ENCODE measurements around the gene SH3RF1.
"Not testable (repeated sequence)": the region's sequence is repeated elsewhere in the genome, so short reads cannot be mapped to it uniquely, and the experiment has no call there.

The SH3RF1 gene

DNA sequence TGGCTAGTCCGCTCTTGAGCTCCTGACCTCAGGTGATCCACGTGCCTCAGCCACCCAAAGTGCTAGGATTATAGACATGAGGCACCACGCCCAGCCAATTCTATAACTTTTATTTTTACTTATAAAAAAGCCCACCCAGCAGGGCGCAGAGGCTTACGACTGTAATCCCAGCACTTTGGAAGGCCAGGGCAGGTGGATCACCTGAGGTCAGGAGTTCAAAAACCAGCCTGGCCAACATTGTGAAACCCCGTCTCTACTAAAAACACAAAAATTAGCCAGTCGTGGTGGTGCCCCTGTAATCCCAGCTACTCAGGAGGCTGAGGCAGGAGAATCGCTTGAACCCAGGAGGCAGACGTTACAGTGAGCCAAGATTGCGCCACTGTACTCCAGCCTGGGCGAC is 73.5 kb downstream of the SH3RF1 start:
- DNase-seq: not testable (repeated sequence)

GRCh38 chr4:169195032-169195431 is 75.7 kb downstream of the SH3RF1 start:
- DNase-seq: no peak

GRCh38 chr4:169189968-169190367 is 80.8 kb downstream of the SH3RF1 start:
- DNase-seq: not testable (repeated sequence)

DNA sequence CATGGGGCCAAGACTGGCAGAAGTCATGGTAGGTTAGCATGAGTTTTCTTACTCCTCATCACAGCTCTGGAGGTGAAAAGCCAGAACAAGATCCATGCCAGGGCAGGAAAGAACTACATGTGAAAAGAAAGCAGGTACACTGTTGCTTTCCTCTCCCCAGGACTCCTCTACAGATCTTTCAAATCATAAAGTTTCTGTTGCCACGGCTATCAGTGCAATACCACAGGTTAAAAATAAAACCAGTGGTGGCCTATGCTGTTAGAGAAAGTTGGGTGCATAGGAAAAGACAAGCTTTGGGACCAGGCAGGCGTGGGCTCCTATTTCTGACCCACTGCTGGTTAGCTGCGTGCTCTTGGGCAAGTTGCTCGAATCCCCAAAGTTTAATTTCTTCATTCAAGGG is 81.4 kb downstream of the SH3RF1 start:
- no peak for DNase-seq

DNA sequence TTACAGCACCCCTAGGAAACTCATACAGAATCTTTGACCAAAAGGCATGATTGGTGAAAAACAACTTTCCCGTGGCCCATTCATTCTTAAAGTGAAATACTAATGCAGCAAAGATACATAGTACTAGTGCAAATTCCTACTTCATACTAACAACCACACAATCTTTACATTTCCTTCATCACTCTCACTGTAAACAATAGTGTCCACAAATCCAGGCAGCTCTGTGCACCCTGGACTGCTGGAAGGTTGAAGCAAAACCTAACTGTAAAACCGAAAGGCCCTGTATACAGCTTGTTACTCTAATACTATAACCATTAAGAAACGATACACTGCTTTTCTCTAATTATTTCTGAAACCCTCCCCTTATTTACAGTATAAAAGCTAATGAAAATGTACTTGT is 82.6 kb downstream of the SH3RF1 start:
- no peak for DNase-seq

- DNase-seq: no peak
Observed at GRCh38 chr4:169185133-169185956, 85.4 kb downstream of the SH3RF1 start.

GRCh38 chr4:169184686-169185085 is 86.1 kb downstream of the SH3RF1 start:
- no peak for DNase-seq

- DNase-seq: no peak
Observed at GRCh38 chr4:169184236-169184635, 86.5 kb downstream of the SH3RF1 start.

DNA sequence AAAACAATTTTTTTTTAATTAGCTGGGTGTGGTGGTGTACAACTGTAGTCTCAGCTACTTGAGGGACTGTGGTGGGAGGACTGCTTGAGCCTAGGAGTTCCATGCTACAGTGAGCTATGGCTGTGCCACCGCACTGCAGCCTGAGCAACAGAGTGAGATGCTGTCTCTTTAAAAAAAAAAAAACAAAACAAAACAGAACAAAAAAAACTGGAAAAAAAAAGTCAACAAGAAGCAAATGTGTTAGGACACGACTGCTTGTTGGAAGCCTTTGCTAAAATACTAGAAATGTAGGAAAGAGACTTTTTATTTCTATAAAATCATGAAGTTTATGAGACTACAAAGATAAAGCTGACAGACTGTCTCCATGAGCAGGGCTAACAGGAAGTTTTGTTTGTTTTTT is 87.2 kb downstream of the SH3RF1 start:
- no peak for DNase-seq

DNA sequence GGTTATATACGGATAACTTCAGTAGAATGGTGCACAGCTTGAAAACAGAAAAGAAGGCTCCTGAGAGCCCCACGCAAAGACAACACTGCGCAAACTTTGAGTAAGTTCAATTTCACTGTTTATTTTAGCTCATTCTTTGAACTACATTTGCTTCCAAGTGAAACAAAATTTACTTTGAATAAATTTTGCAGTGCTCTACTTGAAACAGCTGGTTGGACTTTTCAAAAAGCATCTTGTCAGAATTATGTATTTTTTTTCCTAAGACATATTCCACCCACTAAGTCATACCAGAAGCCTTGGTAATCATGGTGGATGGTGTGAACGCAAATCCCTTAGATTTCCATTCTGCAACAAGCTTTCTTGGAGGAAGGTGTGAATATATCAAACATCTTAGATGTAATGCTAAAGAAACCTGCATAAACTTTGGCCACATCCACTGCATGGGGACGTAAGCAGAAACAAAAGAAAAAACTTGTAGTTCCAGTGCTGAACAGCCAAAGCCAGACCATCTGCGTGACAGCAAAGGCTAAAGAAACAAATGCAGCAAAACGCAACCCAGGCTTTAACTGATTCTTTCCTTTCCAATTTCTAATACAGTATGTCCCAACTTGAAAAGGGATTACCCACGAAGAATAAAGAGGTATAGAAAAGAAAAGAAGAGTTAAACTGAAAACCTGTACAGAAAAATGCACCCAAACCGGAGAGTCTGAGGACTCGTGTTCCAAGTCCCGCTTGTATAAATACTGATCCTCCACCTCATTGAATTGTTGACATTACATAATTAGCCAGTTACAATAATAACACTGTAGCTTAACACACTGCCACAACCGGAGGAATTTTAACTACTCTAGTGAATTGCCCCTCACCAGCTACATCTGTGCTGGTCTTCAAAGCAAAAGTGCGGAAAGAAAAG is 90.9 kb downstream of the SH3RF1 start:
- no peak for DNase-seq

DNA sequence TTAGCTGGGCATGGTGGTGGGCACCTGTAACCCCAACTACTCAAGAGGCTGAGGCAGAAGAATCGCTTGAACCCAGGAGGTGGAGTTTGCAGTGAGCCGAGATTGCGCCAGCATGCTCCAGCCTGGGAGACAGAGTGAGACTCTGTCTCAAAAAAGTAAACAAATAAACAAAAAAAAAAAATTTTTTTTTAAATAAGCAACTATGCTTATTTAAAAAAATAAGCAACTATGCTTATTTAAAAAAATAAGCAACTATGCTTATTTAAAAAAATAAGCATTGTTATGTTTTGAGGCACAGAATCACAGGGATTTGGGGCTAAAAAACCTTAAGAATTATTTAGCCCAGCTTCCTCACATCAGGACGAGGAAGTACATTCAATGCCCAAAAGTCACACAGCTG is 92.7 kb downstream of the SH3RF1 start:
- DNase-seq: not testable (repeated sequence)

DNA sequence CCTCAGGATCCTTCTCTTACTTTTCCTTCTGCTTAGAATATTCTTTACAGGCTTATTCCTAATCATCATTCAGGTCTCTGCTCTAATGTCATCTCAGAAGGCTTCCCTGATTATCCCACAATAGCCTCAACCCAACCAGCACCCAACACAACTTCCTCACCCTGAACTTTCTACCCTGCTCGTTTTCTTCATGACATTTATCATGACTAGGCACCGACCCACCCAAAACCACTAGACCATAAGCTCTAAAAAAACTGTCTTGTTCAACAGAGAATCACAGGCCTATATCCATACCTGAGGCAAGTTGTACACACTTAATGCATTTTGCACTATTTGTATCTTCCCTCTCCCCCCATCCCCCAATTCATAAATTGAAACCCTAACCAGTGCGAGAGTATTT is 95.3 kb downstream of the SH3RF1 start:
- no peak for DNase-seq

- DNase-seq: no peak
Observed at GRCh38 chr4:169175035-169175434, 95.7 kb downstream of the SH3RF1 start.

GRCh38 chr4:169174247-169174646 is 96.5 kb downstream of the SH3RF1 start:
- no peak for DNase-seq

DNA sequence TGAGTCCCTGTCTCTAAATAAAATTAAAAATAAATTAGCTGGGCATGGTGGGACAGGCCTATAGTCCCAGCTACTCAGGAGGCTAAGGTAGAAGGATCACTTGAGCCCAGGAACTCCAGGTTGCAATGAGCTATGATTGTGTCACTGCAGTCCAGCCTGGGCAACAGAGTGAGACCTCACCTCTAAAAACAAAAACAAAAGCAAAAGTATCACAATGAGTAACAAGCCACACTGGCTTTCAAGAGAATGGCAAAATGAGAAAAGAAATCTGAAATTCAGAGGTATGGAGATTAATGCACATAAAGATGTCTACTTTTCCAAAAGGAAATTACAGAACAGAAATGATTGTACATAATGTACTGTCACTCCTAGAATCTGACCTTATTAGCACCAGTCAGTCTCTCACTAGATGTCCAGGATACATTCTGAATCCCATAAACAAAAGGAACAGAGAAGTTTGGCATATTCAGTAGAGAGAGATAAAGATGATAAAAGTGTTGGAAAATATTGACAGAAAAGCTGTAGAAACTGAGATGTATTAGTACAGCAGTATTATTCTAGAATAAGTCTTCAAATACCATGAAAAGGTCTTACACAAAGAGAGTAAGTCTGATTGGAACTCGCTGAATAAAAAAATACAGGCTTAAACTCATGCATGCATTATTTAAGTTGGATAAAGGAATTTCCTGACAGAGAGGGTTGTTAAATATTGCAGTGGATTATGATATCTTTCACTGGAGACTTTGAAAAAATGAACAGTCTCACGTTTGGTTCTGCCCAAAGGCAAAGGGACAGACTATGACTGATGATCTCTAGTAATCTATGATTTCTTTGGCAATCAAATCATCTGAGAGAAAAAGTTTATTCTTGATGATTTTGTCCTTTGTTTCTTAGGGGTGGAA is 102.5 kb downstream of the SH3RF1 start:
- no peak for DNase-seq

GRCh38 chr4:169164669-169165415 is 105.9 kb downstream of the SH3RF1 start:
- no peak for DNase-seq

DNA sequence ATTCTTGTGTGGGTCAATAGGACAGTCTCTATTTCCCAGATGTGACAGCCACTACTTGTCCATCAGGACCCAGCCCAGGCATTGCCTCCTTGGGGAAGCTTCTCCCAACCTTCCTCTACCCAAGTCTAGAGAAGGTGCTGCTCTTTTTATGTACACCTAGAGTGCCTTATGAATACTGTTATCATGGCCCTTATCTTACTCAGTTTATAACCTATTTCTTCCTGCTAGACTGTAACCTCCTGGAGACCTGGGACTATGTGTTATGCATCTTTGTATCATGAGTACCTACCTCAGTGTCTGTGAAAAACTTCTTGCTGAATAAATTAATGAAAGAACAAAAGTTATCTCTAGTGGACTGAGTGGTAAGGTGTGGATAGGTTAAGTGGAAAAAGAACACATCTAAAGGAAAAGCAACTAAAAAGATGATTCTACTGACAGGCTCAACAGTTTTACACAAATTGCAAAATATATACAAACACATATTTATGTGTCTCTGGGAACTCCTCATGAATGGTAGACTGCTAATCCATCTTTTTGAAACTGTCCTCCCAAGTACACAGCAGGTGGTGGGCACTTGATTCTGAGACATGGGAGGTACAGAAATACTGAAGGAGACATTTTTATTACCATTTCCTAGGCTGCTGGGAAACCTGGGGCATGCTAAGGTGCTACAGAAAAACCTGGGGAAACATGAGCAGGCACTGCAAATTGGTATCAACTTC is 106.6 kb downstream of the SH3RF1 start:
- no peak for DNase-seq

GRCh38 chr4:169163495-169163894 is 107.3 kb downstream of the SH3RF1 start:
- no peak for DNase-seq

- no peak for DNase-seq
Observed at GRCh38 chr4:169160825-169161224, 109.9 kb downstream of the SH3RF1 start.

- no peak for DNase-seq
Observed at GRCh38 chr4:169159624-169160171, 111.1 kb downstream of the SH3RF1 start.

GRCh38 chr4:169158861-169159260 is 111.9 kb downstream of the SH3RF1 start:
- no peak for DNase-seq

Measured in stimulated activated CD4-positive, alpha-beta T cell treated with anti-CD3 and anti-CD28 coated beads, Interleukin-4, amount 100 ng/mL, for 1 hour (primary cell).